ENCODE data around the gene SNX22. TPM values are rescaled to one million over a fixed set of nuclear protein-coding genes. Genes with fewer than 3 reads are reported as not detected.

The SNX22 gene
- total RNA-seq, 2 donors from 2014 or later = 0.27 to 0.28 TPM

DNA sequence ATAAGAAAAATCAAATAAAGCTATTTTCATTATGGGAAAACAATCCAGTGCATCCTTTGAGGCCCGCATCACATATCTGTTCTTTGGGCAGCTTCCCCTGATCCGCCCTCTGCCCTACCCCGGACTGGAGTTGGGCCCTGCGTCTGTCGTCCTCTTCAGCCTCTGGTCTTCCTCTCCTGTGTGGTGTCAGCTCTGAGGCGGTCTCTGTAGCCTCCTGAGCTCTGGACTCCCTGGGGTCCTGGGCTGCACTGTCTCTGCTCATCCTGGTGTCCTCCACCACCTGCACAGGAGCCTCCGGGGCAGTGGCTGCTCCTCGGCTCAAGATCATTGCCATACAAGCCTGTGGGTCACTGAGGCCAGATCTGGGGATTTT is 7.4 kb upstream of the SNX22 start:
- H3K4me3 ChIP-seq = no peak overlapping the region
- H3K9me3 ChIP-seq = no peaks in the 10 kb centered on the region
- DNase-seq (ENCODE audit: low spot score) = no peak
- H3K27me3 ChIP-seq (replicated peaks; ENCODE audit: insufficient read depth) = no peaks in the 10 kb centered on the region
- TF ChIP-seq, protein P1, sequence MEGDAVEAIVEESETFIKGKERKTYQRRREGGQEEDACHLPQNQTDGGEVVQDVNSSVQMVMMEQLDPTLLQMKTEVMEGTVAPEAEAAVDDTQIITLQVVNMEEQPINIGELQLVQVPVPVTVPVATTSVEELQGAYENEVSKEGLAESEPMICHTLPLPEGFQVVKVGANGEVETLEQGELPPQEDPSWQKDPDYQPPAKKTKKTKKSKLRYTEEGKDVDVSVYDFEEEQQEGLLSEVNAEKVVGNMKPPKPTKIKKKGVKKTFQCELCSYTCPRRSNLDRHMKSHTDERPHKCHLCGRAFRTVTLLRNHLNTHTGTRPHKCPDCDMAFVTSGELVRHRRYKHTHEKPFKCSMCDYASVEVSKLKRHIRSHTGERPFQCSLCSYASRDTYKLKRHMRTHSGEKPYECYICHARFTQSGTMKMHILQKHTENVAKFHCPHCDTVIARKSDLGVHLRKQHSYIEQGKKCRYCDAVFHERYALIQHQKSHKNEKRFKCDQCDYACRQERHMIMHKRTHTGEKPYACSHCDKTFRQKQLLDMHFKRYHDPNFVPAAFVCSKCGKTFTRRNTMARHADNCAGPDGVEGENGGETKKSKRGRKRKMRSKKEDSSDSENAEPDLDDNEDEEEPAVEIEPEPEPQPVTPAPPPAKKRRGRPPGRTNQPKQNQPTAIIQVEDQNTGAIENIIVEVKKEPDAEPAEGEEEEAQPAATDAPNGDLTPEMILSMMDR (IDR thresholded peaks at IDR 0.05) = no peak
- H3K4me1 ChIP-seq (ENCODE audit: control insufficient read depth in 1 of 2, low read depth in 2 of 2) = no peaks in the 10 kb centered on the region
- no peak overlapping the region for H3K27ac ChIP-seq
- ATAC-seq (ENCODE audit: insufficient number of reproducible peaks, low FRiP score, low read depth) = no peak
- H3K36me3 ChIP-seq = peaks cover 23% of the 10 kb centered on the region

DNA sequence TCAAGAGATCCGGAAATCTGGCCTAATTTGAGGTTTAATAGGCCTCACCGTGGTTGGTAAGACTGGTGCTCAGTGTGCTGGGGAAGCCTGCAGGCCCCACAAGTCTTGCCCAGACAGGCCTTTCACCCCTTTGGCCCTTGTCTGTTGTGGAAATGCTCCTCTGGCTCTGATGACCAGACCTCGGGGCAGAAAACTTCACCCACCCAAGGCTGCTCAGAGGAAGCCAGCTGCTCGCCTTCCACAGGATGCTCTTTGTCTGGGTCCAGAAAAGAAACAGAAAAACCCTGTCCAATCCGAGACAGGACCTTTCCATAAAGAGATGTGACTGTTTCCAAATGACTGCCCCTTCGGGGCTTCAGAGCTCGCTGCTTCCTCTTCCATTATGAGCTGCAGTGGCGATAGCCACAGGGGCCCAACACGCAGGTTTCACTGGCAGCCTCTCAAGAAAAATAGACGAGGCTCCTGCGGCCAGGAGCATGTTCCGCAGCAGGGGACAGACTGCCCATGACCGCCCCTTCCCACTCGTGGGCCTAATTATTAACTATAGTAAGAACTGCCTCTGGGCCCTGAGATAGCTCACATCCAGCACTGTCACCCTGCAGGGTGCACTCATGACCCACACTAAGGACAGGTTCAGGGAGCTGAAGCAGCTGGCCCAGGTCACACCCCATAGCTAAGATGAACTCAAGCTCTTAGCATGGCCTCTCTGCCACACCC is 6.8 kb upstream of the SNX22 start:
- TF ChIP-seq, protein P1 (IDR thresholded peaks at IDR 0.05) = no peak
- no peak for DNase-seq (ENCODE audit: low spot score)
- no peaks in the 10 kb centered on the region for H3K27me3 ChIP-seq (replicated peaks; ENCODE audit: insufficient read depth)
- H3K27ac ChIP-seq = no peak overlapping the region
- peaks cover 23% of the 10 kb centered on the region for H3K36me3 ChIP-seq
- ATAC-seq (ENCODE audit: insufficient number of reproducible peaks, low FRiP score, low read depth) = no peak
- no peak overlapping the region for H3K4me3 ChIP-seq
- H3K4me1 ChIP-seq (ENCODE audit: control insufficient read depth in 1 of 2, low read depth in 2 of 2) = no peaks in the 10 kb centered on the region
- no peaks in the 10 kb centered on the region for H3K9me3 ChIP-seq

DNA sequence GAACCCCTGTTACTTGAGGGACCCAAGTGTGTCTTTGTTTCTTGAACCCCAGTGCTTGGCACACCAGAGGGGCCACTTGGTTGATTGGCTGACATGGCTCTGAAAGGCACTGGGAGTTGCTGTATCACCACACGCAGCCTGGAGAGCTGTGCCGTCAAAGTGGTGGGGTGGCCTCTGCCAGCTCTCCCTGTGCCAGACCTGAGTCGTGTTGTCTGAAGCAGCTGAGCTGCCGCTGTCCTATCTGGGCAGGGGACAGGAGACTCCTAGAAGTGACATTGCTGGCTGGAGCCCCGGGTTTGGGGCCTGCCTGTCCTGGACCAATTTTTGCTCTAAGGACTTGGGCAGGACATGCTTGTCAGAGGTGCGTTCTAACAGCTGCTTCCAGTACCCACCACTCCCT is 5.5 kb upstream of the SNX22 start:
- no peak overlapping the region for H3K27ac ChIP-seq
- H3K36me3 ChIP-seq = peaks cover 23% of the 10 kb centered on the region
- H3K27me3 ChIP-seq (replicated peaks; ENCODE audit: insufficient read depth) = no peaks in the 10 kb centered on the region
- H3K9me3 ChIP-seq = no peaks in the 10 kb centered on the region
- no peak overlapping the region for H3K4me3 ChIP-seq
- ATAC-seq (ENCODE audit: insufficient number of reproducible peaks, low FRiP score, low read depth) (no peak), DNase-seq (ENCODE audit: low spot score) (no peak)
- TF ChIP-seq, protein P1 (IDR thresholded peaks at IDR 0.05) = no peak
- H3K4me1 ChIP-seq (ENCODE audit: control insufficient read depth in 1 of 2, low read depth in 2 of 2) = peaks cover 2 to 3% of the 10 kb centered on the region in 2 donors

DNA sequence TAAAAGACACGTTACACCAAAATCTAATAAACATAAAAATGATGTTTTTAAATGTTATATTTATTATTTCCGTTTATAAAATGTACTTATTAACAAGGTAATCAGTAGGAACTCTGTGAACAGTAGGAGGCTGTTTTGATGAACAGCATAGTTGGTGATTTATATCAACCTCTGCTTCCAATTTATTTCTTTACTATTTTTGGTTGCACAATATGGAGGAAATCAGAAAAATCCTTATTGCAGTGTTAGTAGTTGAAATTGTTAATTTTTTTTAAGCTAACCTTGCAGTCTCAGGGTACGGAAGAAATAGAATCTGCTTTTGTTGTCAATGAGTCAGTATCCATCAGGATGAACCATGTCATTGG is 5.0 kb upstream of the SNX22 start:
- Histone ChIP-seq H3K4me1 (ENCODE audit: control insufficient read depth in 1 of 2, low read depth in 2 of 2) (peaks cover 6 to 7% of the 10 kb centered on the region in 2 donors), H3K27me3 (replicated peaks; ENCODE audit: insufficient read depth) (peaks cover under 1% of the 10 kb centered on the region), H3K36me3 (peaks cover 19% of the 10 kb centered on the region), H3K9me3 (no peaks in the 10 kb centered on the region), H3K27ac (no peak overlapping the region), H3K4me3 (no peak overlapping the region)
- ATAC-seq (ENCODE audit: insufficient number of reproducible peaks, low FRiP score, low read depth) (no peak), DNase-seq (ENCODE audit: low spot score) (no peak)
- TF ChIP-seq, protein P1 (IDR thresholded peaks at IDR 0.05) = no peak

- ATAC-seq (ENCODE audit: insufficient number of reproducible peaks, low FRiP score, low read depth) (no peak), DNase-seq (ENCODE audit: low spot score) (no peak)
- no peaks in the 10 kb centered on the region for H3K9me3 ChIP-seq
- H3K27me3 ChIP-seq (replicated peaks; ENCODE audit: insufficient read depth) = peaks cover 6% of the 10 kb centered on the region
- peaks cover 12 to 13% of the 10 kb centered on the region in 2 donors for H3K4me1 ChIP-seq (ENCODE audit: control insufficient read depth in 1 of 2, low read depth in 2 of 2)
- peaks cover 15% of the 10 kb centered on the region for H3K36me3 ChIP-seq
- TF ChIP-seq, protein P1 (IDR thresholded peaks at IDR 0.05) = no peak
- no peak overlapping the region for H3K4me3 ChIP-seq
- no peak overlapping the region for H3K27ac ChIP-seq
Observed at GRCh38 chr15:64146885-64147681, 4.4 kb upstream of the SNX22 start.
